HG02763 (cell line): ENCODE data around the gene PSMB7.

Source experiments
- ATAC-seq: cut with Tn5 transposase; IDR thresholded peaks from one replicate; pipeline ENCODE4 v1.9.1; 2021; ENCODE audit warnings: mild to moderate bottlenecking, moderate library complexity; ENCODE audit not compliant: unreplicated experiment

PSMB7 gene

GRCh38 chr9:124415102-124415851 lies at the start of gene PSMB7:
Gene PSMB7, minus strand, starts transcription at chr9:124415442. Its CDS starts 17 bp downstream, at chr9:124415425.
- ATAC-seq = peak; percentile 93

GRCh38 chr9:124462739-124463138 lies 47.5 kb upstream of the PSMB7 start:
- ATAC-seq = no peak

GRCh38 chr9:124458441-124458840 lies 43.2 kb upstream of the PSMB7 start:
- ATAC-seq = no peak

- no peak for ATAC-seq
Observed at GRCh38 chr9:124457887-124458431, 42.7 kb upstream of the PSMB7 start.

GRCh38 chr9:124457079-124457886 lies 42.0 kb upstream of the PSMB7 start:
- no peak for ATAC-seq

GRCh38 chr9:124456341-124457078 lies 41.3 kb upstream of the PSMB7 start:
- no peak for ATAC-seq

- no peak for ATAC-seq
Observed at GRCh38 chr9:124455820-124456219, 40.6 kb upstream of the PSMB7 start.

- ATAC-seq = no peak
Observed at GRCh38 chr9:124454791-124455443, 39.7 kb upstream of the PSMB7 start.

- no peak for ATAC-seq
Observed at GRCh38 chr9:124454296-124454695, 39.1 kb upstream of the PSMB7 start.

- no peak for ATAC-seq
Observed at GRCh38 chr9:124453586-124454191, 38.4 kb upstream of the PSMB7 start.

GRCh38 chr9:124452841-124453585 lies 37.8 kb upstream of the PSMB7 start:
- no peak for ATAC-seq

GRCh38 chr9:124452326-124452725 lies 37.1 kb upstream of the PSMB7 start:
- no peak for ATAC-seq

- no peak for ATAC-seq
Observed at GRCh38 chr9:124450931-124451661, 35.9 kb upstream of the PSMB7 start.

- ATAC-seq = no peak
Observed at GRCh38 chr9:124450241-124450924, 35.1 kb upstream of the PSMB7 start, which contains the start of gene ADGRD2. Gene ADGRD2, plus strand, starts transcription at chr9:124450451. Its CDS starts 1,216 bp downstream, at chr9:124451667.

- no peak for ATAC-seq
Observed at GRCh38 chr9:124449381-124450151, 34.3 kb upstream of the PSMB7 start.

GRCh38 chr9:124448019-124448418 lies 32.8 kb upstream of the PSMB7 start:
- no peak for ATAC-seq

GRCh38 chr9:124447297-124447661 lies 32.0 kb upstream of the PSMB7 start:
- ATAC-seq = no peak
